ENCODE results near the gene OPRD1. TPM values are rescaled to one million over a fixed set of nuclear protein-coding genes. Genes with fewer than 3 reads are reported as not detected.

Gene OPRD1
- total RNA-seq, 4 donors from 2014 or later: under 0.01 to 0.23 (median 0.15) TPM

- peak overlapping the region in 1 of 4 donors; percentile 28 for H3K27ac ChIP-seq (replicated peaks in 1 of 4)
- H3K27me3 ChIP-seq: no peaks in the 10 kb centered on the region
- intact Hi-C loops (cut with DNase I): loop anchor here (1.0 to 10.0 kb wide), 3 partner anchors 153 to 321 kb away; partner anchors contain the start of genes RNU11 and TAF12
- H3K4me1 ChIP-seq: peaks cover 10 to 46% (median 33%) of the 10 kb centered on the region in 4 donors
- no peaks in the 10 kb centered on the region for H3K36me3 ChIP-seq
- no peak overlapping the region for H3K4me3 ChIP-seq
- 37% methylated on average over 12 of the region's 13 CpGs for WGBS
- peak; percentile 88 to 95 (median 90) for TF ChIP-seq CTCF (IDR thresholded peaks at IDR 0.05)
- no peak for TF ChIP-seq POLR2A (IDR thresholded peaks at IDR 0.05; ENCODE audit: low read depth)
- TF ChIP-seq POLR2AphosphoS5 (IDR thresholded peaks at IDR 0.05): peak; percentile 30 to 68
- peak; percentile 95 for DNase-seq (ENCODE audit: extremely low spot score)
- H3K9me3 ChIP-seq: no peaks in the 10 kb centered on the region
Observed at GRCh38 chr1:28882009-28882628, 70.1 kb downstream of the OPRD1 start.

DNA sequence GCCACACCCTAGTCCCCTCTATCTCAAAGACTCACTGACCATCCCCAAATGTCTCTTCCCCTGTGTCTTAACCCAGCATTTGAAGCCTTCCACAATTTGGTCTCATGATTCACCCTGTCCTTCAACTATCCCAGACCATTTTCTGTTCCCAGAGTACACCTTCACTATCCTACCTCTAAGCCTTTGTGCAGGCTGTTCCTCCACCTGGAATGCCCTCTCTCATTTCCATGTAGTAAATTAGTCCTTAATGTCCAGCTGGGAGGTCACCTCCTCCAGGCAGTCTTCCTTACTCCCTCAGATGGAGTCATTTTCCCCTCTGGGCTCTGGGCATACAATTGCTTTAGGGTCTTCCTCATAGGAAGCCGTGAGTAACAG is 71.3 kb downstream of the OPRD1 start:
- no peak overlapping the region for H3K4me3 ChIP-seq
- H3K36me3 ChIP-seq: no peaks in the 10 kb centered on the region
- intact Hi-C loops (cut with DNase I): loop anchor here (2.0 to 10.0 kb wide), 2 partner anchors 152 to 238 kb away; partner anchors contain the start of genes RNU11 and TAF12
- H3K27me3 ChIP-seq: no peaks in the 10 kb centered on the region
- no peak for DNase-seq (ENCODE audit: extremely low spot score)
- no peaks in the 10 kb centered on the region for H3K9me3 ChIP-seq
- TF ChIP-seq EP300 (IDR thresholded peaks at IDR 0.05): no peak
- TF ChIP-seq POLR2AphosphoS5 (IDR thresholded peaks at IDR 0.05): no peak
- TF ChIP-seq CTCF (IDR thresholded peaks at IDR 0.05): no peak
- no peak for TF ChIP-seq POLR2A (IDR thresholded peaks at IDR 0.05; ENCODE audit: low read depth)
- no peak overlapping the region for H3K27ac ChIP-seq (replicated peaks in 1 of 4)
- peaks cover 16 to 51% (median 43%) of the 10 kb centered on the region in 4 donors for H3K4me1 ChIP-seq
- 84% methylated on average over 1 of the region's 1 CpG for WGBS

DNA sequence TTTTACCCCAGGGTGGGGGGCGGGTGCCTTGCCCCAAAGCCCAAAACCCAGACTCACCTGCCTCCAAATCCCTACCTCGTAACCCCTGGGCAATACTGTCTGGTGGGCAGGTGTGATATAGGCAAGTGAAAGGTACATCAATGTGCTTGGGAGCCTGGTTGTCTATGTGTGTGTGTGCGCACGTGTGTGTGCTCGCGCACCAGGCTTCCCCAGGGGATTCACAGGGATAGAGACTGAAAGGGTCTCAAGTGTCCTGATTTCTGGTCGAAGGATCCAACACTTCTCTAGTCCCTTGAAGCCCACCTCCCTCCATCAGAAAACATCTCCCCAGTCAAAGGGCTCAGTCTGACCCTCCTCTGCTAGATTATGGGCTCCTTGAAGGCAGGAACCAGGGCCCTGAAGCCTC is 73.5 kb downstream of the OPRD1 start:
- no peak overlapping the region for H3K4me3 ChIP-seq
- H3K9me3 ChIP-seq: no peaks in the 10 kb centered on the region
- peaks cover 19 to 65% (median 48%) of the 10 kb centered on the region in 4 donors for H3K4me1 ChIP-seq
- DNase-seq (ENCODE audit: extremely low spot score): no peak
- H3K27ac ChIP-seq (replicated peaks in 1 of 4): peak overlapping the region; percentile 1 to 77 (median 76)
- no peaks in the 10 kb centered on the region for H3K36me3 ChIP-seq
- 85% methylated on average over 7 of the region's 7 CpGs for WGBS
- intact Hi-C loops (cut with DNase I): loop anchor here (5.0 to 10.0 kb wide), 2 partner anchors 237 to 241 kb away; partner anchors contain the start of genes RNU11, TAF12 and TMEM200B
- TF ChIP-seq POLR2A (IDR thresholded peaks at IDR 0.05; ENCODE audit: low read depth) (no peak), EP300 (IDR thresholded peaks at IDR 0.05) (no peak), CTCF (IDR thresholded peaks at IDR 0.05) (no peak), POLR2AphosphoS5 (IDR thresholded peaks at IDR 0.05) (no peak)
- H3K27me3 ChIP-seq: no peaks in the 10 kb centered on the region

DNA sequence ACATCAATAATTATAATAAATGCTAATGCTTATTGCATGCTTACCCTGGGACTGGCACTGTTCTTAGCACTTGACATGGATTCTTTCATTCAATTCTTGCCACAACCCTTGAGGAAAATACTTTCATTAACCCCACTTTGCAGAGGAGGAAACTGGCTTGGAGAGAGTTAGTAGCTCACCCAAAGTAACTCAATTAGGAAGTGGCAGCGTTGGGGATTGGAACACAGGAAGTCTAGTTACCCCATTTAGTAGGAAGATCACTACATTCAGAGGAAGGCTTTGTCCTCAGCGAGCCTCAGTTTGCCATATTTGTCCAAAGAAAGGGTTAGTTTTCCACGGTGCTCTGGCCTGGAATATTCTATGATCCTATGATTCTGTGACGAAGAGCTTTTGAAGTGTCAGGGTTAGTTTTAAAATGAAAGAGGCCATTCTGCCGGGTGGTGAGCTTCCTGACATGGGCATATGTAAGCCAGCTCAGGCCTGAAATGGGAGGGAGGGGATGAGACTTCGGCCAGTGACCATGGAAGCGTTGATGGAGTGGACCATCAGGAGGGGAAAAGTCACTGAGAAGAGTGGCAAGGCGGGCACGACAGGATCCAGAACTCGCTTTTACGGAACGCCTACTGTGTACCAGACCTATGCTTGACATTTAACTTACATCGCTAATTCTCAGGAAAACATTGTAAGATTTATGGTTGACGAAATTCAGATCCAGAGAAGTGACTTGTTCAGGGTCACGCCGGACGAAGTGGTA is 74.2 kb downstream of the OPRD1 start:
- H3K27me3 ChIP-seq: no peaks in the 10 kb centered on the region
- H3K36me3 ChIP-seq: no peaks in the 10 kb centered on the region
- peak overlapping the region; percentile 78 to 95 (median 87) for H3K4me3 ChIP-seq
- peaks cover 19 to 65% (median 48%) of the 10 kb centered on the region in 4 donors for H3K4me1 ChIP-seq
- intact Hi-C loops (cut with DNase I): loop anchor here (5.0 to 10.0 kb wide), 2 partner anchors 236 to 241 kb away; partner anchors contain the start of genes RNU11, TAF12 and TMEM200B
- TF ChIP-seq POLR2AphosphoS5 (IDR thresholded peaks at IDR 0.05) (no peak), POLR2A (IDR thresholded peaks at IDR 0.05; ENCODE audit: low read depth) (no peak), EP300 (IDR thresholded peaks at IDR 0.05) (no peak), CTCF (IDR thresholded peaks at IDR 0.05) (no peak)
- no peak for DNase-seq (ENCODE audit: extremely low spot score)
- no peaks in the 10 kb centered on the region for H3K9me3 ChIP-seq
- 65% methylated on average over 17 of the region's 17 CpGs for WGBS
- H3K27ac ChIP-seq (replicated peaks in 1 of 4): peak overlapping the region; percentile 76 to 77 (median 77)

Data from esophagus muscularis mucosa (tissue), 4 donors.